Spleen (tissue), 7 donors: ENCODE results near the gene EPHB1.

Source experiments
- POLR2AphosphoS5 ChIP-seq, 3 donors: sonication (generic); formaldehyde crosslinking; IDR thresholded peaks; one replicate each; pipeline ENCODE4 v1.5.1; 2017; ENCODE audit warnings: antibody characterized with exemption in 3 of 3
- TF ChIP-seq, protein P1 (sequence below), 11 experiments: fragments of 200-600 bp in 7 of 11; fragments of 450-650 bp in 4 of 11; sonication (generic) in 4 of 11; IDR thresholded peaks in 8 of 11; conservative IDR thresholded peaks in 3 of 11; 1 replicate in 7 of 11; 2 replicates in 4 of 11; pipeline versions ENCODE4 v1.4.0 to v1.8.0; 2016 to 2021; ENCODE audit warnings: antibody characterized with exemption in 11 of 11, inconsistent platforms in 4 of 11, mild to moderate bottlenecking in 1 of 11
- donor health status: DM: no; HTN: no; CAD: no; lungs with moderate emphysema.
- donor health status: DM: no; HTN: no; CAD: no.
- donor health status: DM: no; HTN: no; CAD: no.

DNA sequence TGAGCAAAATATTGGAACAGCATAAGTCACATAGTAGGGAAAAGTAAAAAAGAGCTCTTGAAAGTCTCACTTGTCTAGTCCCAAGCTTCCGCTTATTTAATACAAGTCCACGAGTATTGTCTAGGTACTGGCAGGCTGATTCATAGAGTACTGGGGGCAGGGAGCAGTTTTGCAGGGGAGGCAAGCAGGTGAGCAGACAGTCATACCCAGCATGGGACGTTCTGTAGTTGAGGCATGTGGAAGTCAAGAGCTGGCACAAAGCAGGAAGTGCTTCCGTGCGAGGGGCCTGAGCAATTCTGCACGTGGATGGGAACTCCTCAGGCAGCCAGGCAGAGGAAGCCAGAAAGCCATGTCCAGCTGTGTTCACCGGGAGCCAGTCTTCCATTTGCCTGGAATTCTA, 287.6 kb downstream of the EPHB1 start:
- TF ChIP-seq, protein P1, sequence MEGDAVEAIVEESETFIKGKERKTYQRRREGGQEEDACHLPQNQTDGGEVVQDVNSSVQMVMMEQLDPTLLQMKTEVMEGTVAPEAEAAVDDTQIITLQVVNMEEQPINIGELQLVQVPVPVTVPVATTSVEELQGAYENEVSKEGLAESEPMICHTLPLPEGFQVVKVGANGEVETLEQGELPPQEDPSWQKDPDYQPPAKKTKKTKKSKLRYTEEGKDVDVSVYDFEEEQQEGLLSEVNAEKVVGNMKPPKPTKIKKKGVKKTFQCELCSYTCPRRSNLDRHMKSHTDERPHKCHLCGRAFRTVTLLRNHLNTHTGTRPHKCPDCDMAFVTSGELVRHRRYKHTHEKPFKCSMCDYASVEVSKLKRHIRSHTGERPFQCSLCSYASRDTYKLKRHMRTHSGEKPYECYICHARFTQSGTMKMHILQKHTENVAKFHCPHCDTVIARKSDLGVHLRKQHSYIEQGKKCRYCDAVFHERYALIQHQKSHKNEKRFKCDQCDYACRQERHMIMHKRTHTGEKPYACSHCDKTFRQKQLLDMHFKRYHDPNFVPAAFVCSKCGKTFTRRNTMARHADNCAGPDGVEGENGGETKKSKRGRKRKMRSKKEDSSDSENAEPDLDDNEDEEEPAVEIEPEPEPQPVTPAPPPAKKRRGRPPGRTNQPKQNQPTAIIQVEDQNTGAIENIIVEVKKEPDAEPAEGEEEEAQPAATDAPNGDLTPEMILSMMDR (IDR thresholded peaks at IDR 0.05 in 8 of 11, conservative IDR thresholded peaks at IDR 0.05 in 3 of 11), result no peak
- no peak for TF ChIP-seq POLR2AphosphoS5 (IDR thresholded peaks at IDR 0.05)
